ENCODE results near the gene SLC17A2.

SLC17A2 gene

DNA sequence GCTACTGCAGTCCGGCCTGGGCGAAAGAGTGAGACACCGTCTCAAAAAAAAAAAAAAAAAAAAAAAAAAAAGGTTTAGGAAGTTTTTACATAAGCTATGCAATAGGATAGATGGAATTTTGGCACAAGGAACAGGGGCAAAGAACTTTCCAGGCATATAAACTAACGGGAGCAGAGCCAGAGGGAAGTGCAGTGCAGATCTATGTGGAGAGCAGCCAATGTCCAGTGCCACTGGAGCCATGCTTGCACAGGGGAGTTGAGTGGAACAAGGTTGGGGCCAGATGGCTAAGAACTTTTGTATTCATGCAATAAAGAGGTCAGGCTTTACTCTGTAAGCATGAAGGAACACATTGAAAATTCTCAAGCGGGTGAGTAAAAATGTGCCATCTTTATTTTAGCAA lies 10.8 kb downstream of the SLC17A2 start:
- no peak for DNase-seq (ENCODE audit: low read depth, low spot score)

DNA sequence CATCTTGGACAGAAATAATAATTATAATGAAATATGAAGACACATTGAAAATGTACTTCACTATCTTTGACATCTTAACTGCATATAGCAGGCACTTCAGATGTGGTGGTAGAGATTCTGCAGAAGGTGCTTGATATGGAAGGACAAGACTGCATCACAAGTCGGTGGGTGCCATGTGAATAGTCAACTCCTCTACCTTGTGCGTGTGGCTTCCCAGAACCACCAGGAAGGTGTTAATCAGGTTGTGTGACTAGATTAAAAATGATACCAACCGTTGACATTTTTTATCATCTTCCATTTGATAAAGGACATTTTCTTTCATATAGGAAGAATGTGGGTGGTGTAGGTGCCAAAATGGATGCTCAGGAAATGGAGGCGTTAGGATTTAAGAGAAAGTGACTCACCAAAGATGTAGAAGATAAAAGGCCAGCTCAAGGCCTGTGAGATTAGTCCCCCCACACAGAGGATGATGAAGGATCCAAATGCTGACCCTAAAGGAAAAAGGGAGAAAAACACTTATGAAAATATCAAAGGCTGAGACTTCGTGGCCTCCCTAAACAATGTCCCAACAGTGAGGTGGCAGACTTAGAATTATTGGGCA lies 12.3 kb downstream of the SLC17A2 start:
- no peak for DNase-seq (ENCODE audit: low read depth, low spot score)

DNA sequence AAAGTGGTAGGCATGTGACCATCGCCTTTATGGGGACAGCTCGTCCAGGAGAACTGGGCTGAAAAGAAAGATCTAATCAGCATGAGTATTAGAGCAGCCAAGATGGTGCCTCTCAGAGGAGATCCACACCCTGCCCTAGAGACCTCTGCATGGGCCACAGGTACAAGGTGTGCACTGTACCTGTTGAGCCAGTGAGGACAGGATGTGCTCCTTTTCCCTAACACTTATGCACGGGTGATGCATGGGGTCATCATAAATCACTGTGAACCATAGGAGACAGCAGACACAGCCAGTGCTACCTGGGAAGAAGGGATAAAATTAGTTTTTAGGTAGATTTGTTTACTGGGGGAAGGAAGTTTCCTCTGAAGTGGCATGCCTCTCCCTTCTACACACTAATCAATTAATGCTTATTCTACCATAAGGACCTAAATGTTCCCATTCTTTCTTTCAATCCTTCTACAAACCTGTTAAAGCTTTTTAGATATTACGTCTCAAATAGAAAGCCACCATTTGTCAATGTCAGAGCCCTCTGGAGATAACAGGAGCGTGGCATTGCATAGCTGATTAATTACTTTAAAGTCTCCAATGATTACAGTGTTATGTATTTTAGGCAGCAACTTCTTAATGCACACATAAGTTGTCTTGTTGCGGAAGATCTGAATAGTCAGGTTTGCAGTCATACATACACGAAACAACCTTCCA lies 13.6 kb downstream of the SLC17A2 start:
- DNase-seq (ENCODE audit: low read depth, low spot score) = no peak

DNA sequence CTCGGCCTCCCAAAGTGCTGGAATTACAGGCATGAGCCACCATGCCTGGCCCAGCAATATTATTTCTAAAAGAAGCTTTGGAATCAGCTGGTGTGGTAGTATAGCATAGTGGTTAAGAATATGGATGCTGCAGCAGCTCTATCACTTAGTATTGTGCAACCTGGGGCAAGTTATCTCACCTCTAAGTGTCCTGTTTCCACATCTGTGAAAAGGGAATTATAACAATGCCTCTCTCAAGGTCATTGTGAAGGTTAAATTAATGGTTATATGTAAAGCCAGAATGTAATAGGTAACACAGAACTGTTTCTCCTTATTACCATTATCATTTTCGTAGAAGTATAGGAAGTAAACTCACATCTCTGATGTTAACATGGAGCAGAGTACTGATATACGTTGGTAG lies 14.2 kb downstream of the SLC17A2 start:
- DNase-seq (ENCODE audit: low read depth, low spot score) = no peak

DNA sequence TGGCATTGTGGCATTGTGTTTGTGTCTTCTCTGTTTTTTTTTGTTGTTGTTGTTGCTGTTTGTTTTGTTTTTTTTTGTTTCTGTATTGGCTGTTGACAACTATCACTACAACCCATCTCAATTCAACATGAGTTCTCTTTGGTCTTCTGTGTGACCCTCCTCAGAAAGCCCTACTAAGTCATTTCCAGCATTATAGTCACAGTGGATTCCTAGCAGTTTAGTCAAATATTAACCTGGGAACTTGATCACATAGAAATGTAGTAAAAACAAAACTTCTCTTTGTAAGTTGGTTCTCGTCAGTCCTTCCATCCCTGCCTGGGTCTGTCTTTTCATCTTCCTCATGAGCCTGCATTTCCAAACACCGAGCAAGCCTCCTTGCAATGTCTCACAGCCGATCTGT lies 16.8 kb downstream of the SLC17A2 start:
- no peak for DNase-seq (ENCODE audit: low read depth, low spot score)

DNA sequence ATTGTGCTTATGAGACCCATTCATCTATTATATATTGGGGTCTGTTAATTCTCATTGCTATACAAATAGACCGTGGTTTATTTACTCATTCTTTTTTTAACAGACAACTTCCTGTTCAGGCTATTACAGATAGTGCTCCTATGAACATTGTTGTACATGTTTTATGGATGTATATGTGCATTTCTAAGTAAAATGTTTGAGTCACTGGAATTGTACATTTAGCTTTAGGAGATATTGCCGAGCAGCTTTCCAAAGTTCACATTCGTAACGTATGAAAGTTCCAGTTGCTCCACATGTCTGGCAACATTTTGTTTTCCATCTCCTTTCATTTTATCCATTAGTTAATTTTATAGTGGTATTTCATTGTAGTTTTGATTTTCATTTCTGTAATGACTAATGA lies 19.1 kb downstream of the SLC17A2 start:
- DNase-seq (ENCODE audit: low read depth, low spot score) = no peak

DNA sequence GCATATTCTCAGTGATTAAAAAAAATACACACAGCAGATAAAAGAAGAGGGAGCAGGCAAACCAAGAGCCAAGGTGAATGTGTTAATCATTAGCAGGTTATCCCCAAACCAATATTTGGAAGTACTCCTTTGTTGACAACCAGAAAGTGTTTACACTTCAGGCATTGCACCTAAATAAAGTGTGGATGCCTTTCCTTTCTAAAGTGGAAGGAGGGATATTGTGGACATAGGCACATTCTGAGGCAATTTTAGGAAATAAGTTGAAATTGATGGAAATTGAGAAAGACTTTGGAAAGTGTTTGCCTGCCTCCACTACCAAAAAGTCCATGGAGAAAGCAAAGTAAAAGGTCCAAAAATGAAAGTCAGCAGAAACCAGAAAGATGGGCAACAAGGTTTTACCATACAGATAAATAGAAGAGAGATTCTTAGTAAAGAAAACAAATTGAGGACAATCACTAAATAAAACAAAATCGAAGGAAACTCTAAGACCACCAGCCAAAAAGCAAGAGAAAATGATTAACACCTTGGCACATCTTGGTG lies 22.9 kb downstream of the SLC17A2 start:
- no peak for DNase-seq (ENCODE audit: low read depth, low spot score)

DNA sequence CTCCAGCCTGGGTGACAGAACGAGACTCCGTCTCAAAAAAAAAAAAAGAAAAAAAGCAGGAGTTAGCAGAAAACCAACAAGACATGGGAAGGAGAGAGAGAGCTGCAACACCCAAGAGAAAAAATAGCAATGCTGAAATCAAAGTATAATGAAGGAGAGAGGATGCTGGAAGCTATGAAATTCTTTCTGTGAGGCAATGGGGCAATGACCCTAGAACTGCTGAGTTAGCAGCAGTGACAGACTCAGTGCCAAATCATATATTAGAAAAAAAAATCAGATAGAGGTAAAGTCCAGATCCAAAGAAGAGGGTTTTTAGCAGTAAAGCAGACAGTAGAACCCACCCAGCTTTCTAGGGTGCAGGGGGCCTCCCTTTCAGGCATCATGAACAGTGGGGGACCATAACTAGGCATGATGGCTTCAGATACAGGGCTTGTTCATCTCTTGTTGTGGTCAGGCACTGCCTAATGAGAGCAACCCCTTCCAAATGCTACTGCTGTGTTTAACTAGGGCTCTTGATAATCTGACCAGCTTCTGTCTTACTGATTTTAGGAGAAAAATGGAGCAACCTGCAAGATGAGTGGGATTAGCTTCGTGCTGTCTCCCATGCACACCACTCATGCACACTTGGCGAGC lies 26.9 kb downstream of the SLC17A2 start:
- no peak for DNase-seq (ENCODE audit: low read depth, low spot score)

DNA sequence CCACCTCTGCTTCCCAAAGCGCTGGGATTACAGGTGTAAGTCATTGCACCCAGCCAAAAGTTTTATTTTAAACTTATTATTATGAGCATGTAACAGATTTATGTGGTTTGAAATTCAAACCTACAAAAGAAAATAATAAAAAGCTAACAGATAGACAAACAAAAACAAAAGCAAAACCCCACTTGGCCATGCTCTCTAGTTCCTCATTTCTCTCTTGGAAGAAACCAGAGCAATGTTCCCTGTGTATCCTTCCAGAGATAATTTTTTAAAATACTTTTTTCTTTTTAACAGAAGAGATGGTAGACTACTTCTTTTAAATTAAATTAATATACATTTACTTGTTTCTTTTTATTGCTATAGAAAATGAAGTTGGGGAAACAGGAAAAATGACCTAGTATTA lies 28.4 kb downstream of the SLC17A2 start:
- no peak for DNase-seq (ENCODE audit: low read depth, low spot score)

DNA sequence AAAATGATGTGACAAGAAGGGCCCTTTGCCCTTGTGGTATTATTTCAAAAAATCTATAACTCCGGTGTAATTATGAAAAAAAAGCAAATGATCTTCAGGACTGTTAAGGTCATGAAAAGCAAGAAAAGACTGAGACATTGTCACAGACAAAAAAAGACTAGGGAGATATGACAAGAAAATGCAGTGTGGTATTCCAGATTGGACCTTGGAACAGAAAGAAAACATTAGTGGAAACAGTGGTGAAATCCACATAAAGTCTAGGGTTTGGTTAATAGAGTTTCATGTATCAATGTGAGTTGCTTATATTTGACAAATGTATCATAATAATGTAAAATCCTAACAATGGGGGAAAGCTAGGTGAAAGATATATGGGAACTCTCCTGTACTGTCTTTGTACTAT lies 29.6 kb downstream of the SLC17A2 start:
- DNase-seq (ENCODE audit: low read depth, low spot score) = no peak

DNA sequence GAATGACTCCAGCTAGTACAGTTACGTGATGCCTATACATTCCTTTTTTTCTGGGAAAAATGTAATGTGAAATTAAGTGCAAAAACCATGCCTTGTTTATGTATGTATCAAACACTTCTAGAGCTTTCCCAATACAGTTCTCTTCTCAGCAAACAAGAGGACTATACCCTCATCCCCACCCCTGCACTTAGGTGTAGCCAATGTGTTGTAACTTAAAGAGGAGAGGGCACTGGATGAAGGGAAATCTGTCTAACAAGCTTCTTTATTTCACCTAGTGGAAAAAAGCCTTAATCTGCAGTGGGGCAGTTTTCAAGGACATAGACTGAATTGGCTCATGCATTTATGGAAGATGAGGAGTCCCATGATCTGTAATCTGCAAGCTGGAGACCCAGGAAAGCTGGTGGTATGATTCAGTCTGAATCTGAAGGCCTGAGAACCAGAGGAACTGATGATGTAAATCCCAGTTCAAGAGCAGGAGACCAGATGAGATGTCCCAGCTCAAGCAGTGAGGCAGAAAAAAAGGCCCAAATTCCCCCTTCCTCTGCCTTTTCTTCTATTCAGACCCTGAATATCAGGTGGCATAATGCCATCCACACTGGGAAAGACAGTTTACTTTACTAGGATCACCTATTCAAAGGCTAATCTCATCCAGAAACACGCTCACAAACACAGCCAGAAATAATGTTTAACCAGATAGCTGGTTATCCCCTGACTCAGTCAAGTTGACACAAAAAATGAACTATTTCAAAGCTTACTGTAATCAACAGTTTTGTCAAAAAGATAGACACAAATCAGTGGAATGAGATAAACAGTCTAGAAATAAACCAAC lies 30.7 kb downstream of the SLC17A2 start:
- DNase-seq (ENCODE audit: low read depth, low spot score) = no peak

DNA sequence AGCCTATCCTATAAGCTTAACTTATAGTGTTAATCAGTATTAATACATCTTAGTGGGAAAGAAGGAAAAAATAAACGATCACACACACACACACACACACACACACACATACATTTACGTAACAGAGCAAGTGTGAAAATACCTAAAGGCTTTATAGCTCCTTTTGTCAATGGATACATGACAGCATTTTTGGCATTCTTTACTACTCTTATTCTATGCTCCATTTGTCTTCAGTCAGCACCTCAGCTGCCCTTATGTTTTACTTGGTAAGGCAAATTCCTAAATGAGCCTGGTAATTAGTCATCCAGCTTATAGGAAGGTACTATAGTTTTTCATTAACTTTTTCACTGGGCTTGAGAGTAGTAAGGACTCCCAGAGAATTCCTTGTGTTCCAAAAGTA lies 31.4 kb downstream of the SLC17A2 start:
- no peak for DNase-seq (ENCODE audit: low read depth, low spot score)

DNA sequence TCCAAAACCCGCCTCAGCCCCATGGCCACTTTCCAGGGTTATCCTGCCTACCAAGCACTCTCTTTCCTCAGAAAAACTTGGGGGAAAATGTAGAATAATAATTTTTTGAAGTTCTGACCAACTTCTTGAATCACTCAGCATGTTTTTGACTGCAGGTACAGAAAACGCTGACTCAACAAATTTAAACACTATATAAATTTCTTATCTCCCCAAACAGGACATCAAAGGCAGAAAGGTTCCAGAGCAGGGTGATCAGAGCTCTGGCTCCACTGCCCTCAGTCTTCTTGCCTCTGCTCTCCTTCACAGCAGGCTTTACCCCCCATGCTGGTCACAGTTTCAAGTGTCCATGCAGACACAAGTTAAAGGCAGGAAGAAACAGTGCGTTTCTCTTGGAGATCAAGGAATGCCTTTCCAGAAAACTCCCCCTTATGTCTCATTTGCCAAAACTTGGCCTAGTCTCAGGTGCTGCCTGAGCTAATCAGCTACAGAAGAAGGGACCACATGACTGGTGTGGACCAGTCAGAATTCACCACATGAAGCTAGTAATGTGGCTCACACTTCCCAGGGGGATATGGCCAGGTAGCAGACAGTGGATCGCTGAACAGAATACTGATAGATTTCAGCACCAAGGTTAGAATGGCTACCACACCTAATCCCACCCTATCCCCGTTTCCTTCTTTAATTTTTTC lies 32.1 kb downstream of the SLC17A2 start:
- DNase-seq (ENCODE audit: low read depth, low spot score) = no peak

DNA sequence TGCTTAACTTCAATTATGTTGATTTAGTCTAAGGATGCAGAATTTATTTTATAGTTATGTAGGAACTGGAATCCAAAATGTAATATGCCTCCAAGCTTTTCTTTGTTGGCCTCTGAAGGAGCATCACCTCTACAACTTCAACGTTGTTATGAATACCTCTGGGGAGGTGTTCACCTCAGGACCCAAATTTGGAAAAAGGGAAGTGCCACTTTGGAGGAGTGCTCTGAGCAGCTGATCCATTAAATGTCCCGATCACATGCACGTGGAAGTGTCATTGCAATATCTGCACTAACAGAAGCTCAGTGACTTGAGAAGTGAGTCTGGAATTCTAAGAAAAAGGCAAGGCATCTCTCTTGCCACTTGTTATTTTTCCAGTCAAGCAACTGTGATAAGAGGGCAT lies 34.2 kb downstream of the SLC17A2 start:
- DNase-seq (ENCODE audit: low read depth, low spot score) = no peak

DNA sequence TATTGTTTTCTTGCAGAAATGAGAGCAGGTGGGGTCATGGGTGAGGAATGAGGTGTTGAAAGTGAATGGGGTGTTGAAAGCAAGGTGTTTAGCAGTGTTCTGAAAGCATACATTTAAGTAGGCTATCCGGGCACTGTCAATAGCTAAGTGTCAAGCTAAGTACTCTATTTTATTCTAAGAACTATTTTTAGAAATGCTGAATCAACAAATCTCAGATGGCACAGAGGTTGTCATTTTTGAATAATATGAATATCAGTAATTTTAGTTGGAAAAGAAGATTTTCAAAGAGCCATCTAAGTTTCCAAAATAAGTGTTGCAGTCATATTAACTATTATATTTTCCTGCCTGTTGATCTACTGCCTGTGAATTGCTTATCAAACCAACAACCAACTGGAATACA lies 34.7 kb downstream of the SLC17A2 start:
- DNase-seq (ENCODE audit: low read depth, low spot score) = no peak

DNA sequence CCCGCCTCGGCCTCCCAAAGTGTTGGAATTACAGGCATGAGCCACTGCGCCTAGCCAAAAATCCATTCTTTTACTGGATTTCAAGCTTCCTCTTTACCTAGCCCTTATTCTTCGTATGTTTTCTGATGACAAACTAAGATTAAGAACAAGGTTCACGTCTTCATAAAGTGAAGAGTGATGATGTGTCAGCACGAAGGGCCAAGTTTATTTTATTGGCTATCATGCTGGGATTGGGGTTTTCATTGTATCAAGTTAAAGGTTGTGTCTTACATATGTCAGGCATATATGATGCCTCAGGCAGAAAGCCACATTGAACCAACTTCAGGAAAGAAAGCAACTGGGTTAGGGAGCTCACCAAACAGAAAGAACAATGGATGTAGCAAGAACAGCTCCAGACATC lies 36.7 kb downstream of the SLC17A2 start:
- no peak for DNase-seq (ENCODE audit: low read depth, low spot score)

DNA sequence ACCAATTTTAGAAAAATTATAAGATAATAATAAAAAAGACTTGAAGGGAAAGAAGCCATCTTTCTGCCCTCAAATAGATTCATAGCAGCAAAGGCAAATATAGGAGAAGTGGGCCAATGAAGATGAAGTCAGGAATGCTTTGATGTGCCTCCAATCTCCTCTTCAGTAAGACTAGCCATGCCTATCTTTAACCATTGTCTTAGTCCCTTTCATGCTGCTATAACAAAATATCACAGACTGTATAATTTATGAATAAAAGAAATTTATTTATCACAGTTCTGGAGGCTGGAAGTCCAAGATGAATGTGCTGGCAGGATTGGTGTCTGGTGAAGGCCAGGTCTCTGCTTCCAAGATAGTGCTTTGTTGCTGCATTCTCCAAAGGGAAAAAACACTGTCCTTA lies 37.6 kb downstream of the SLC17A2 start:
- no peak for DNase-seq (ENCODE audit: low read depth, low spot score)

DNA sequence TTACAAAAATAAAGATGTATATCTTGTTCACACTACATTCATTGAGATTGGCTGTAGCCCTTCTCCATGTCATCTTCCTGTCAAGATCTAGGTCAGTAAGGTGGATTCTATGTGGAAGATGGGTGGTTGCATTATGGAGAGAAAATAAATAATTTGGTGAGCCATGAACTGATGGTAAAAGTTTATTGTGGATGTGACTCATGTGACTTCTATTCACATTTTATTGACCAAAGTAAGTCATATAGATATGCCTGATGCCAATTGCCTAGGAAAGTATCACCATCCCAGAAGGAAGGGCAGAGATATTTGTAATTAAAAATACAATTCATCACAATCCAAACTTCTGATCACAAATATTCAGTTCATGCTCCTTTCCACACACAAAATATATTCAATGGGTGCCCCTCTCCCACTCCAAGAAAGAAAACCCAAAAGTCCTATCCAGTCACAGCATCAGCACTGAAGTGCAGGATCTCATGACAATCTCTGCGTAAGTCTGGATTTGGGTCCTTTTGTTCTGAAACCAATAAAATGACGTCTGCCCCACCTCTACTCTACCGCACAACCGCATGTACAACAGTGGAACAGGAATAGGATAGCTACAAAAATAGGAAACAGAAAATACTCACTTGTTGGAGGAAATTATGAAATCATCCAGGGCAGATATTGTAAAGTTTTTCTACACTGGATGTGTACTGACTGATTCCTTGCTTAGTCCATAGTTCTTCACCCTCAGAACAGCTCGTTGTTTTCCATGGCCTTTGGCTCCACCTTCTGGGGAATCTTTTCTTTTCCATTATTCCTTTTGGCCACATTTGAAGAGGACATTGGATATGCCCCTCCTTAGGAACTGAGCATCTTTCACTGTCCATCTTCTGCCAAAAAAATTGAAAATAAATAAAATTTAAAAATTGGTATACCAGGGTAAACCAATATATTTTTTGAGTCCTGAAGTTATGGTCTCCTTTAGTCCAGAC lies 40.3 kb downstream of the SLC17A2 start:
- no peak for DNase-seq (ENCODE audit: low read depth, low spot score)

DNA sequence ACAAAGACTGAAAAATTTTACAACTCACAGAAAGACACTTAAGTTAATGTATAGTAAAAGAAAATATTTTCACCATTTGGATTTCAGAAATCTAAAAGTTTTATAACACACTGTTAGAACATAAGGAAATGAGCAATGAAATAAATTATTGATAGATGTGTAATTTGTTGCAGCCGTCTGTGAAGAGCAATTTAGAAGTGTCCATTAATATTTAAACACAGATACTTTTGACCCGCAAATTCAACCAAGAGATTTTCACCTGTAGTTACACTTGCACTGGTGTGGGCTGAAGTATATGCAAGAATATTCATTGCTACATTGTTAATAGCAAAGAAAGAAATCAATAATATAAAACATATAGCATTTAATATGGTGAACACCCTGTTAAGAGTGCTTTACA lies 41.9 kb downstream of the SLC17A2 start:
- DNase-seq (ENCODE audit: low read depth, low spot score) = no peak

DNA sequence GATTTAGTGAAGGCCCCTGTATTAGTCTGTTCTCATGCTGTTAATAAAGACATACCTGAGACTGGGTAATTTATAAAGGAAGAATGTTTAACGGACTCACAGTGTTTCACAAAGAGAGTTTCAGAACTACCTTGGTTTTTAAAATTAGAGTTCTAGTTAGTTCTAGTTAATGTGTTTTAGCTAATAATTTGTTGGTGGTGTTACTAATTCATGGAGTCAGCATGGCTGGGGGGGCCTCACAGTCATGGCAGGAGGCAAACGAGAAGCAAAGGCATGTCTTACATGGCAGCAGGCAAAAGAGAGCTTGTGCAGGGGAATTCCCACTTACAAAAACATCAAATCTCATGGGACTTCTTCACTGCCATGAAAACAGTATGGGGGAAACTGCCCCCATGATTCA lies 44.4 kb downstream of the SLC17A2 start:
- no peak for DNase-seq (ENCODE audit: low read depth, low spot score)

Measured in activated naive CD8-positive, alpha-beta T cell treated with anti-CD3 and anti-CD28 coated beads, Interleukin-2, amount 50 U/mL, for 16 hours (primary cell).